A549 treated with AZD9567 at 1 μM for 4 hours (cell line): ENCODE measurements around the gene TTR. TPM values are rescaled to one million over a fixed set of nuclear protein-coding genes. Genes with fewer than 3 reads are reported as not detected.

Source experiments
- total RNA-seq: library from RNA; stranded (reverse); fragments of 200-300 nt; extraction: Qiagen RNA extraction; gene quantifications from 5 replicates; pipeline ENCODE4 v1.2.3, GENCODE V29; 2022; ENCODE audit not compliant: insufficient read depth

Gene TTR
- total RNA-seq, result 0.14 to 6.7 TPM (median 0.20 TPM) in 5 replicates

GRCh38 chr18:31591628-31592027 lies at the start of gene TTR:
Gene TTR, plus strand, starts transcription at chr18:31591877. Its CDS starts 26 bp downstream, at chr18:31591903.

Other genes starting within 250 kb of the TTR start
- gene DSG4, start 215.1 kb upstream of the TTR start, total RNA-seq, result 0.02 TPM in 1 of 5 replicates, not detected in the others
- gene DSG3, start 144.1 kb upstream of the TTR start, total RNA-seq, result 0.01 to 0.05 TPM in 2 of 5 replicates, not detected in the others
- 42.5 to 74.5 TPM (median 59.0 TPM) in 5 replicates for gene DSG2, start 93.7 kb upstream of the TTR start, total RNA-seq
- gene B4GALT6, start 92.7 kb downstream of the TTR start, total RNA-seq, result 4.6 to 12.7 TPM (median 6.0 TPM) in 5 replicates
- 0.06 TPM in 1 of 5 replicates, not detected in the others for gene SLC25A52, start 169.0 kb downstream of the TTR start, total RNA-seq